ENCODE measurements around the gene NOL4L.

NOL4L gene

GRCh38 chr20:32585011-32585585, at the start of gene NOL4L:
TSS of gene NOL4L (minus strand) at chr20:32585333. CDS start at chr20:32584890, 443 bp downstream.
- DNase-seq, result peak; percentile 68

DNA sequence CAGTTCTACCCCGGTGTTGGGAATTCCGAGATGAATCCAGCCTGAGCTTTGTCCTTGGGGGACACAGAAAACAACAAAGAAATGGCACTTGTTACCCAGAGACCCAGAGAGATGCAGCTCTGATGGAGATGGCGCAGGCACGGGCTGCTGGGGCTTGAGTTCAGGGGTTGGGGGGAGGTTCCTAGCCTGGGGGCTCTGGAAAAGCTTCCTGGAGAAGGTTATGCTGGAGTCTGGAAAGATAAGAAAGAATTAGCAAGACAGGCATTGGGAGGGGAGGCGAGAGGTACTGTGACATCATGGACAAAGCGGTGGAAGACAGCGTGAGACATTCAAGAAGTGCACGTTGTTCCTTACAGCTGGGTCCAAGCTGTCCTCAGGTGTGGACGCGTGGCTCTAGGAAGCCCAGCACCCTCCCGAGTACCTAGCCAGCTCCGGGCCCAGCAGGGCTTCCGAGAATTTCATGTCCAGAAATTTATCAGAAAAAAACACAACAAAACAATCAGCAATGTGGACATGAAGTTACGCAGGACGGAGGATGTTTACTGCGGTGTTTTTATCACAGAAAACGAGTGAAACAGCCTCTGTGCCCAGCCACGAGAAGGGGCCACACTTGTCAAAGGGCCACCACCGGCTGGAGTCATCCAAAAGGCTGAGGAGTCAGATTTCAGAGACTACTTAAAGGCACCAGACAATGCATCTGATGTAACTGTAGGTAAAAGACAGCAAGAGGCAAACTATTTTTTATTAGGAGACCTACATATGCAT, 49.1 kb upstream of the NOL4L start:
- no peak for DNase-seq

- DNase-seq, result no peak
These were observed 47.6 kb upstream of the NOL4L start for GRCh38 chr20:32632461-32633354.

- peak; percentile 60 for DNase-seq
These were observed 46.9 kb upstream of the NOL4L start for GRCh38 chr20:32631933-32632460.

DNA sequence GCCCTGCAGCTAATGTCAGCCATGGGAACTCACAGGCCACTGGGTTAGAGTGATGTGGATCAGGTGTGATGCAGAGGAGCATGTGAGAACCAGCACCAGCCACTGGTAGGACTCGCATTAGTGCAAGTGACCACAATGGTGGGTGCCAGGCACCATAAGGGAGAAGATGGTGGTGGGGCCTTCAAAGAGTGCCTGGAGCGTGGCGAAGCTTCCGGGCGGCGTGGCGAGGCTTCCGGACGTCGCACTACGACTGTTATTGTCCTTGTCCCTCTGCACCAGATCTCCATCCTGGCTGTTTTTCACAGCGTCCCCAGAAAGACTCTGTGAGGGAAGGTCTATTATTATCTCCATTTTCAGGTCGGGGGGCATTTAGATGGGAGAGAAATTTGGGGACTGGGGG, 44.7 kb upstream of the NOL4L start:
- DNase-seq, result no peak

DNA sequence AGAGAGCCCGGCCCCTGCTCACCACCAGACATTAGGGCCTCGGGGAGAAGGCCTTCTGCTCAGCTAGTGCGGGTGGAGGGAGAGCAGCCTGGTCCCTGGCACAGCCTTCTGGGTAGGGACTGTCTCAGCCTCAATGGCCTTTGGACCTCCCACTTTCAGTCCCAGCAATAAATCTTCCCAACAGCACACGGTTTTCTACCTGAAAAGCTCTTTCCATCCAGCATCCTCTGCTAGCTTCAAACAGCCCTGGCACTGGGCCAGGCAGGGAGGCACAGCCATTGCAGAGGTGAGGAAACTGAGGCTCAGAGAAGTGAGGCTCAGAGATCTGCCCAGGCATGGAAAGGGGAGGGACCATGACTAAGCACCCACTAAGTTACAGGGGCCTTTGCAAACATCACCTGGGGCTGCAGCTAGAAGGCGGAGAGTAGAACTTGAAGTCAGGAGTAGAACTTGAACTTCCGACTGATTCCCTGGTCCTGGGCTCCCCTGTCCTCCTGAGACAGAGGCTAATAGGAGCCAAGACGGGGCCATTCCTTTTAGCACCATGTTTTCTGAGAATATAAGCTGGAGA, 43.9 kb upstream of the NOL4L start:
- no peak for DNase-seq

- DNase-seq, result no peak
These were observed 41.9 kb upstream of the NOL4L start for GRCh38 chr20:32626859-32627636.

GRCh38 chr20:32626407-32626806, 41.3 kb upstream of the NOL4L start:
- DNase-seq, result no peak

DNA sequence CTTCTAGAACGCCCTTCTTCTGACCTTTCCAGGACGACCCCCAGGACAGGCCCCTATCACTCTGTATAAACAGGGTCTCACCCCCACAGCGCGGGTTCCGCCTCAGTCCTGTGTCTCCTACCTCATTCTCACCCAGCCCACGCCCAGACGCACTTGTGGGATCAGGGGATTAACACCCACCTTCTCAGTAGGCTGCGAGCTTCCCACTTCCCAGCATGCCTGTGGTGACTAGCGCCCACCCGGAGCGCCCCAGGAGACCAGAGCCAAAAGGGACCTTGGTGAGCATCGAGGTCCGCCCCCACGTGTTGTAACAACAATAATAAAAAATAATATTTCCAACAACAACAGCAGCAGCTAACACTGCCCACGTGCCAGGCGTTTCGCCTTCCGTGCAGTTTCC, 40.9 kb upstream of the NOL4L start:
- no peak for DNase-seq

DNA sequence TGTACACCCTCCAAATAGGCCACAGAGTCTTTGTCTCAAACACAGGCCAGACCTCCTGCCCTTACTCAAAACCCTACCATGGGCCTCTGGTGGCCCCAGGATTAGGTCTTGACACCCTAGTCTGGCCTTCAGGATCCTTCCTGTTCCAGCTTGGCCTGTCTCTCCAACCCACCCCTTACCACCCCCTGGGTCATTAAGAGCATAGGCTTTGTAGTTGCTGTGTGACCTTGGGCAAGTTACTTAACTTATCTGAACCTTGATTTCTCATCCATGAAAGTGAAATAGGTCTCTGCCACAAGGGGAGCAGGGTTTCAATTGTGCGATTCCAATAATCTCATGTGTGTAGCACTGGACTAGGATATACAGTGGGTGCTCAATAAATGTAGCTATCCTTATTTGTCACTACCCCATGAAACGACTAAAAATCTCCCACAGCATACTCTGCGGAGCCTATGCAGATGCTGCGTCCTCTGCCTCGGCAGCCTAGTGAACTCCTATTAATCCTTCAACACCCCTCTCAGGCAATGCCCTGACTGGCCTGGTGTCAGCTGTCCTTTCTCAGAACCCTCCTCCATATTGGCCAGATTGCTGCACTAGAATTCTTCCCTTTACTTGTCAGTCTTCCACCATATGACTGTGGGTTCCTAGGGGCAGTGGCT, 39.7 kb upstream of the NOL4L start:
- no peak for DNase-seq

- peak; percentile 68 for DNase-seq
These were observed 38.6 kb upstream of the NOL4L start for GRCh38 chr20:32623667-32624157.

DNA sequence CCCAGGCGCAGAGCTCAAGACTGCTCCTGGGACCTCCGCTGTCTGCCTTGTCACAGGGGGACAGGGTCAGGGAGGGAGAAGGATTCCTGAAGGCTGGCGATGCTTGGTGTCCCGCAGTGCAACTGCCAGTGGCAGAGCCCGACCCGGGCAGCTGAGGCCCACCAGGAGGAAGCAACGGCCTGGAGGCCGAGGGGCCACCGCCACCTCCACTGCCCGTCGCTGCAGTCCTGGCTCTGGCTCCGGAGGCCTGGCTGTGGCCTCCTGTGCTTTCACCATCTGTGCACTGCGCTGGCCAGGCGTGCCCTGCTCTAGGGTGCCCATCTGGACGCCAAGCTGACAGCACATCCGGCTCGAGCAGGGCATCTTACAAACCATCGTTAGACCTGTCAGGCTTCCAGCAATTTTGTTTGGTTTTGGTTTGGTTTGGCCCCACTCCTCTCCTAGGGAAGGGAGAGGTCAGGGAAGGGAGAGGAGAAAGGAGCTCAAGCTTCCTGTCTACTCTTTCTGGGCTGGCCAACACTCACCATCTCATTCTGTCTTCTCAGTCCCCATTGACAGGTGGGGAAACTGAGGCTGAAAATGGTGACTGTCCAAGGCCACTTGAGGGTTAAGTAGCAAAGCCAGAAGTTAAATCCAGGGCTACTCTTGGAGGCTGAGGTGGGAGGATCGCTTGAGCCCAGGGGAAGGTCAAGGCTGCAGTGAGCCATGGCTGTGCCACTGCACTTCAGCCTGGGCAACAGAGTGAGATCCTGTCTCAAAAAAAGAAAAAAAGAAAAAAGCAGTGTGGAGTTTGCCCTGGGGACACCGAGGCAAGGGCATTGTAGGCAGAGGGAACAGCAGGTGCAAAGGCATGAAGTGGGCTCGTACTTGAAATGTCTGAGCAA, 37.7 kb upstream of the NOL4L start:
- DNase-seq, result no peak

DNA sequence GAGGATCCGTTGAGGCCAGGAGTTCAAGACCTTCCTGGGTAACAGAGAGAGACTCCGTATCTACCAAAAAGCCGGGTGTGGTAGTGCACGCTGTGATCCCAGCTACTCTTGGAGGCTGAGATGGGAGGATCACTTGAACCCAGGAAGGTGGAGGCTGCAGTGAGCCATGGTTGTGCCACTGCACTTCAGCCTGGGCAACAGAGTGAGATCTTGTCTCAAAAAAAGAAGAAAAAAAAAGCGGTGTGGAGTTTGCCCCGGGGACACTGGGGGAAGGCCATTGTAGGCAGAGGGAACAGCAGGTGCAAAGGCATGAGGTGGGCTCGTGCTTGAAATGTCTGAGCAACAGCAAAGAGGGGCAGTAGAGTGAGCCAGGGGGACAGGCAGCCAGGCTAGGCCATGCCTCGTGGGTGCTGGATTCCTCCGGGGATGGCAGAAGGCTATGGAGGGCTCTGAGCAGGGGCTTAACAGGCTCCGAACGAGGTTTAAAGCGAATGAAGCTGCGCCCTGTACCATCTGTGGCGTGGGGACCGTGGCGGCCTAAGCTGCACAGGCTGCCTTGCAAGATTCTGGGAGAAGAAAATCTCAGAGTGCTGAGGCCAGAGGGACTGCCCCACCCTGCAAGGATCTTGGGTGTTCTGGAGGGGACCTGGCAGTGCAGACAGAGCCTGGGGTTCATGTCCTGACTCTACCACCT, 36.9 kb upstream of the NOL4L start:
- DNase-seq, result no peak

- DNase-seq, result peak; percentile 99
These were observed 36.1 kb upstream of the NOL4L start for GRCh38 chr20:32621071-32621890.

DNA sequence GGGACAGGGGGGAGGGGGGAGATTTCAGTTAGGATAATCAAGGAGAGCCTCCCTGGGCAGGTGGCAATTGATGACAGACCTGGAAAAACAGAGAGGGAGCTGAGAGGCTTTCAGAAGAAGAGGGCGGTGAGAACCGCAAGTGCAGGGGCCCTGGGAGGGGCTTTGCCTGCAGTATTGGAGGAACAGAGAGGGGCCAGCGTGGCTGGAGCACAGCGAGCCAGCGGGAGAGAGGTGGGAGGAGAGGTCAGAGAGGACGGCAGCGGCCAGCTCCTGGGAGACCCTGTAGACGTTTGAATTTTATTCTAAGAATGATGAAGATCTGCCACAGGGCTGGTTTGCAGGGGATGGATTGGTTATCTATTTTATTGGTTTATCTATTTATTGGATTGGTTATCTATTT, 34.5 kb upstream of the NOL4L start:
- DNase-seq, result no peak

DNA sequence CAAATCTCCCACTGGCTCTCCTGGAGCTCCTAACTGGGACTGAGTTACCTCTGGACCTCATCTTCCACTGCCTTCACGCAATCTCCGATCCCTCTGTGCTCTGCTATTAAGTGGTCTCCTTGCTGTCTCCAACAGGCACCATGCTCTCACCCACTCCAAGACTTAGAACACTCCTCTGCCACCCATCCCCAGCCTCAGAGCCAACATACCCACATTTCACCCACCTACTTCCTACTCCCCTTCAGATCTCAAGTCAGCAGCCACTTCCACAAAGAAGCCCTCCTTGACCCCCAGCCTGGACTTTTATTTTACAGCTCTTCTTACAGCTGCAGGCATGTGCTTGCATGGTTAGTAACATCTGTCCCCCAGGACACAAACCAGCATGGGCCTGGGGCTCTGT, 29.6 kb upstream of the NOL4L start:
- no peak for DNase-seq

DNA sequence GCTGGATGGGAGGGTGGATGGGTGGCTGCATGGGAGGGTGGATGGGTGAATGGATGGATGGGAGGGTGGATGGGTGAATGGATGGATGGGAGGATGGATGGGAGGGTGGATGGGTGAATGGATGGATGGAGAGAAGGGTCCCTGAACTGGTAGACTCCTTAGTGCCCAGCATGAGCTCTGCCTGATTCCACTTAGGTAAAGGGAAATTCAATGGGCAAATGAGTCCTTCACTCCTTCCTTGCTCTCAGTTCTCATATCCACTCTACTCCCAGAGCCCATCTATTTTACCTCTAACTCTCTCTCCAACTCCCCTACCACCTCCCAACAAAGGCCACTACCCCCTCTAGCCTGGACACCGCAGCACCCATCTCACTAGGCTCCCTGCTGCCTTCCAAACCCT, 29.2 kb upstream of the NOL4L start:
- DNase-seq, result no peak

GRCh38 chr20:32613192-32614053, 28.3 kb upstream of the NOL4L start:
- DNase-seq, result no peak

All from islet precursor cell (in vitro differentiated cells).